Umbilical cord (tissue), 2 donors: ENCODE measurements around the gene NTF4. TPM values are rescaled to one million over a fixed set of nuclear protein-coding genes. Genes with fewer than 3 reads are reported as not detected.

Source experiments
- DNase-seq: peaks from one replicate; pipeline ENCODE4 v3.0.0-alpha.2; 2015; ENCODE audit warnings: low spot score
- total RNA-seq: library from RNA; depleted of rRNA; stranded (reverse); fragments of >200 nt; gene quantifications from one replicate; pipeline ENCODE4 v1.2.3, GENCODE V29; 2014; ENCODE audit warnings: low replicate concordance; ENCODE audit not compliant: insufficient read depth

Gene NTF4, protein sequence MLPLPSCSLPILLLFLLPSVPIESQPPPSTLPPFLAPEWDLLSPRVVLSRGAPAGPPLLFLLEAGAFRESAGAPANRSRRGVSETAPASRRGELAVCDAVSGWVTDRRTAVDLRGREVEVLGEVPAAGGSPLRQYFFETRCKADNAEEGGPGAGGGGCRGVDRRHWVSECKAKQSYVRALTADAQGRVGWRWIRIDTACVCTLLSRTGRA
- total RNA-seq: 4.1 TPM

DNA sequence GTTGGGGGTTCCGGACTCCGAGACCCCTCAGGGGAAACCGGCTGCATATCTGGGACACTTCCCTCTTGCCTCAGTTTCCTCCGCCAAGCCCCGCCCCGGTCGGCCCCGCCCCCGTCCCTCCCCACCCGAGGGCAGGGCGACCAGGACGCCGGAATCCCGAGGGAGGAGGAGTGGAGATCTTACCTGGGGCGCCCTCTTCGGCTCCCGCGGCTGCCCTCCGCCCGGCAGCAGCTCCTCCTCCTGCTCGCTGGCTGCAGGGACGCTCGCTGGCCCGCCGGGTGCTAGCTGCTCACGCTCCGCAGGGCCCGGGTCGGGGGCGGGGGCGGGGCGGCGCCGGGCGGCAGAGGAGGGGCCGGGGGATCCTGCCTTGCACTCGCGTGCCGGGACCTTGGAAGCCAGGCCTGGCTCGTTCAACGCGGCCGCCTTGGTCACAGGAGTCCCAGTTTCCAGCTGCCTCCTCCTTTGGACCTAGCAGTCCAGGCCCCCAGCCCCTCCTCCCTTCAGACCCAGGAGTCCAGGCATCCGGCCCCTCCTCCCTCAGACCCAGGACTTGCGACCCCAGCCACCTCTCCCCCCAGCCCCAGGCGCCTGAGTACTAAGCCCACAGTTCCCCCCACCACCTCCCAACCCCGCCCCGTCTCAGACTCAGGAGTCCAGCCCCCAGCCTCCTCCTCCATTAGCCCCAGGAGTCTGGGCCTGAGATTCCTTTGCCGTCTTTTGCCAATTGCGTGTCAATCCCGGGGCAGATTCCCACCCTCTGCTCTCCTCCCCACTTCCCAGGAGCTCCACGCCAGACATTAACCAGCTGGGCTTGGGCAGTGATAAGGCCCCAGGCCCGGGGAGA, at the start of gene NTF4:
NTF4 (minus strand) TSS at position 51 of the 844 bp plus-strand sequence. CDS start 2,821 bp downstream, outside the sequence.
- DNase-seq: peak; percentile 64

DNA sequence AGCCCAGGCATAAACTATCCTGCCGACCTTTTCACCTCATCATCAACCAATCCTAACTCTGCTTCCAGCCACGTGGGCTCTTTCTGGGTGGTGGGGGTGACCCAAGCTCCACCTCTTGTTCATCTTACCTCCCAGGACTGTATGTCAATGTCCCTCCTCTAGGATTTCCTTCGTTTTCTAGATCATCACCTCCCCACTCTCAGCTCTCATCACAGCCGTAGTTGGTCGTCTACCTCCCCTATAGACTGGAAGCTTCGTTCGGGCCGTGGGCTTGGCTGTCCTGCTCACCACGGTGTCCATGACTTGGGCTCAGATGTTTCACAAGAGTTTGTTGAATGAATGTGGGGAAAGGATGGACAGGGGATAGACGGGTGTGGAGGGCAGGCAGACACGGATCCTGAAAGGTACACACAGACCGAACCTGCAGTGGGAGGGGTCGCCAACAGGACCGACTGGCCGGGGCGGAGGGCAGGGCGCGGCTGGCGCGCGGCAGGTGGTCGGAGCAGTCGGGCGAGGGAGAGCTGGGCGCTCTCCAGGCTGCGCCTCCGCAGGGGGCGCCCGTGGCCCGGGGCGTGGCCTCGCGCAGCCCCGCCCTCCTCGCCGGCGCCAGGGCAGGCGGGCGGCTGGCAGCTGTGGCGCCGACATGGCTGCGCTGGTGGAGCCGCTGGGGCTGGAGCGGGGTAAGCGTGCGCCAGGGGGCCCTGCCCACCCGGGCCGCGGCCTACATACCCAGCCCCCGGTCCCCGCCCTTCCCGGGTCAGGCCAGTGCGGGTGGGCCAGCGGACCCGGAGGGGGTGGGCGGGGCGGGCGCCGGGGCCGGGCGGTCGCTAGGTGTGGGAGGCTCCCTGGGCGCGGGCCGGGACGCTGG, 49.4 kb upstream of the NTF4 start, which contains the start of gene LIN7B:
LIN7B (plus strand) TSS at position 609 of the 868 bp plus-strand sequence; CDS start at position 644, 35 bp downstream.
- peak; percentile 76 for DNase-seq

DNA sequence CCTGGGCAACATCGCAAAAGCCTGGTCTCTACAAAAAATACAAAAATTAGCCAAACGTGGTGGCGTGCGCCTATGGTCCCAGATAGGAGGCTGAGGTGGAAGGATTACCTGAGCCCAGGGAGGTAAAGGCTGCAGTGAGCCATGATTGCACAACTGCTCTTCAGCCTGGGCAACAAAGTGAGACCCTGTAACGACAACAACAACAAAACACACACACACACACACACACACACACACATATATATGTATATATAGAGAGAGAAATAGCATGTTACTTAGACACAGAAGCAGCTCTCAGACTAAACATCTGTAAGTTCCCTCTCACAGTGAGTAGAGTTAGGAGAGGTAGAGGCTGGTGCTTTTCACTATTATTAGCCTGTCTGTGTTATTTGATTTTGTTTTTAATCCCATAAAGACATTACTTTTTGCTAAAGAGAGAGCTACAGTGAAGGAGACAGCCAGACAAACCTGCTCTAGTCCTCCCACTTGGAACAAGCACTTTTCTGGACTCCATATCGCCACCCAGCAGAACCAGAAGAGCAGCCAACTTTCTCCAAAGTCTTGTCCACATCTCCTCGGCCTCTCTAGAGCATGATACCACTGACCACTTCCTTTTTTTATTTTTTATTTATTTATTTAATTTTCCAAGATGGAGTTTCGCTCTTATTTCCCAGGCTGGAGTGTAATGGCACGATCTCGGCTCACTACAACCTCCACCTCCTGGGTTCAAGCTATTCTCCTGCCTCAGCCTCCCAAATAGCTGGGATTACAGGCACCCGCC, 46.8 kb upstream of the NTF4 start:
- DNase-seq: no peak

DNA sequence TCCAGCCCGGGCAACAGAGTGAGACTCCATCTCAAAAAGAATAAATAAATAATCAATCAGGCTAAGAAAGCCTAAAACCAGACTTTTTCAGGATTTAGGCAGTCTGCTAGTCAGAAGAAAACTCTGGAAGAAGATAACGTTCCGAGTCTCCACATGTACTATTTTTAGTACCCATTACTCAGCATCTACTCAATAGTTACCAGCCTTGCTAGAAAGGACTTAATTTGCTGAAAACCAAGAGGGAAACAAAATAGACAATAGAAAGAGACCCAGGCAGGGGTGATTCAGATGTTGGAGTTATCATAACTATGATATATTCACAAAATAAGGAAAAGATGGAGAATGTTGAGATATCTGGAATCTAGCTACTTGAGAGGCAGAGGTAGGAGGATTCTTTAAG, 45.9 kb upstream of the NTF4 start:
- DNase-seq: peak; percentile 63

DNA sequence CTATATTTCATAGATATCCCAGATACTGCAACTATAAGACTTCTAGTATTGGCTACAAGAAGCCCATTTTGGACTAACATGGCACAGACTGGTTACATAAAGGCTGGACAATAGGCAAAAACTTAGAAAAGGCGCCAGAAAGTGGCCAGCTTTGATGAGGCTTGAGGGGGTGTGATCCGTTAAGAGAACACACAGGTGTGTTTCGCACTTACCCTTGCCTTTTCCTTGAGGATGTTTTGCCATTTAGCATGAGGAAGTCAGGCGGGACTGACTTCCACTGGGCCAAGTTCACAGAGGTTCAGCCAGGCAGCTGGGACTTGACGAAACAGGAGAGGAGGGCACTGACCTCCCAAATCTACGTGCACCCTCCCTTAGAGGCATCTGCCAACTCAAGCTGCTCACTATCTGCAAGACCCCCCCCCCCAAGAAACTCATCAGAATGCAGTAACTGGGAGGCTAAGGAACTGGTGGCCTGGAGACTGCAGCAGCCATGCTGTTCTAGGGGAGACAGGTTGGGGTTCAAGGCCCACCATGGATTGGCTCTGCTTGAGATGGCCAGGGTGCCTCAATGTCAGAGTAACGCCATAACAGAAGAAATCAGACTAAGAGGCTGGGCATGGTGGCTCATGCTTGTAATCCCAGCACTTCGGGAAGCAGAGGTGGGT, 45.1 kb upstream of the NTF4 start:
- no peak for DNase-seq

DNA sequence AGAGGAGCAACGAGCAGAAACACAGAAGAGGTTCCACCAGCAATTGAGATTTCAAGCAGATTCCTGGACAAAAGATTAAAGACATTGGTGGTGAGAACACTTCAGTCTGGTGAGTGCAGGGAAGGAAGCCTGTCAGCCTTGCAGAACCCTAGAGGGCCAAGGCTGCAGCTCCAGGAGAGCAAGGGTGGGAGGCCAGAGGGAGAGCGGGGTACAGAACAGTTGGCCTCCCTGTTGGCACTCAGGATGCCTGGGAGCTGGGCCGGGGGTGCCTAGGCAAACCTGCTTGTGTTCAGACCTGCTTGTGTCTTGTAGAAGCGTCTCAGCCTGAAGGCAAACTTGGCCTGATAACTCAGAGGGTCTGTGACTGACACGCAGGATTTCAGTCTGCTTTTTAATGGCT, 44.4 kb upstream of the NTF4 start:
- peak; percentile 54 for DNase-seq

DNA sequence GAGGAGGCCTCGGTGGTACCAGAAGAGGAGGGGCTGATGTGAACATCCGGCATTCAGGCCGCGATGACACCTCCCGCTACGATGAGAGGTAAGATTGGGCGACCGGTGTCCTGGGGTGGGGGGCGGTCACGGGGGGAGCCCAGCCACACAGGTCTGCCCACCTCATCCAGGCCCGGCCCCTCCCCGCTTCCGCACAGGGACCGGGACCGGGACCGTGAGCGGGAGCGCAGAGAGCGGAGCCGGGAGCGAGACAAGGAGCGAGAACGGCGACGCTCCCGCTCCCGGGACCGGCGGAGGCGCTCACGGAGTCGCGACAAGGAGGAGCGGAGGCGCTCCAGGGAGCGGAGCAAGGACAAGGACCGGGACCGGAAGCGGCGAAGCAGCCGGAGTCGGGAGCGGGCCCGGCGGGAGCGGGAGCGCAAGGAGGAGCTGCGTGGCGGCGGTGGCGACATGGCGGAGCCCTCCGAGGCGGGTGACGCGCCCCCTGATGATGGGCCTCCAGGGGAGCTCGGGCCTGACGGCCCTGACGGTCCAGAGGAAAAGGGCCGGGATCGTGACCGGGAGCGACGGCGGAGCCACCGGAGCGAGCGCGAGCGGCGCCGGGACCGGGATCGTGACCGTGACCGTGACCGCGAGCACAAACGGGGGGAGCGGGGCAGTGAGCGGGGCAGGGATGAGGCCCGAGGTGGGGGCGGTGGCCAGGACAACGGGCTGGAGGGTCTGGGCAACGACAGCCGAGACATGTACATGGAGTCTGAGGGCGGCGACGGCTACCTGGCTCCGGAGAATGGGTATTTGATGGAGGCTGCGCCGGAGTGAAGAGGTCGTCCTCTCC, 43.2 kb upstream of the NTF4 start:
- DNase-seq: no peak

DNA sequence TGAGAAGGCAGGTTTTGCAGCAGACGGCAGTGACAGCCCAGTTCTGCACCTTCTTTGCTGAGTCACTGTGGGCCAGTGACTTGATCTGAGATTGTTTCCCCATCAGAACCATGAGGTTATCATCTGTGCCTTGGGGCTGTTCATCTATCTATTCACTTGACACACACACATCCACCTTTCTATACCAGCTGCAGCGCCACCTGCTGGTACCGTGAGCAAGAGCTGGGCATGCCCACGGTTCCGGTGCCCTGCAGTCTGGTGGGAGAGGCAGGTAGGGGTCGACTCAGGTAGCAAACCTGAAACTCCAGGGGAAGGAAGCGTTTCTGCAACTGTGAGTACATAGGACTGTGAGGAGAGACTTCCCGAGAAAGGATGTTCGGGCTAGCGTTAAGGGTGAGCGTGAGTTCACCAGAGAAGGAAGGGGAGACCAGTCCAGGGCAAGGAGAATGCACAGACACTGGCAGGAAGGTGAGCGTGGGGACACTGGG, 42.1 kb upstream of the NTF4 start:
- DNase-seq: peak; percentile 55

DNA sequence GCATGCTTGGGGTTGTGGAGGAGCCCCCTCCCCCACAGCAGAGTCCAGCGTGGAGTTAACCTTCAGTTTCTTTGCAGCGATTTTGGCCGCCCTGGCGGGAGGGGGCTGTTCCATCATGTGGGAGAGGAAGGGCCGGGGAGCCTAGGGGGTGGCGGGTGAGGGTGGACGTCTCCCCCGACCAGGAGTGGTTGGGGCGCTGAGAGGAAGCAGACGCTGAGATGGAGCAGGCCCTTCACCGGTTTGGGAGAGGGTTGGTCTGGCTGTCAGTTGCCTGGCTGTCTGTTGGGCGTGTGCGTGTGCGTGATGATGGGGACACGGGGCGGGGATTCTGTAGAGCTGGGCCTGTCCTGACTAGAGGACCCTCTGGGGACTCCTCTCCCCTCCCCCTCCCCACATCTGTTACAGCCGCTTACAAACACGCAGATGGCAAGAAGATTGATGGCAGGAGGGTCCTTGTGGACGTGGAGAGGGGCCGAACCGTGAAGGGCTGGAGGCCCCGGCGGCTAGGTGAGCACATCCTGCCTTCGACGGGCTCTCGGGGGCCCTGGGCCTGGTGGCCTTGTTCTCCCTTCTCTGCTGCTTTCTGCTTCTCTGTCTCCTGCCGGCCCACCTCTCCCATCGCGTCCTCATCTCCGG, 39.7 kb upstream of the NTF4 start:
- peak; percentile 68 for DNase-seq

DNA sequence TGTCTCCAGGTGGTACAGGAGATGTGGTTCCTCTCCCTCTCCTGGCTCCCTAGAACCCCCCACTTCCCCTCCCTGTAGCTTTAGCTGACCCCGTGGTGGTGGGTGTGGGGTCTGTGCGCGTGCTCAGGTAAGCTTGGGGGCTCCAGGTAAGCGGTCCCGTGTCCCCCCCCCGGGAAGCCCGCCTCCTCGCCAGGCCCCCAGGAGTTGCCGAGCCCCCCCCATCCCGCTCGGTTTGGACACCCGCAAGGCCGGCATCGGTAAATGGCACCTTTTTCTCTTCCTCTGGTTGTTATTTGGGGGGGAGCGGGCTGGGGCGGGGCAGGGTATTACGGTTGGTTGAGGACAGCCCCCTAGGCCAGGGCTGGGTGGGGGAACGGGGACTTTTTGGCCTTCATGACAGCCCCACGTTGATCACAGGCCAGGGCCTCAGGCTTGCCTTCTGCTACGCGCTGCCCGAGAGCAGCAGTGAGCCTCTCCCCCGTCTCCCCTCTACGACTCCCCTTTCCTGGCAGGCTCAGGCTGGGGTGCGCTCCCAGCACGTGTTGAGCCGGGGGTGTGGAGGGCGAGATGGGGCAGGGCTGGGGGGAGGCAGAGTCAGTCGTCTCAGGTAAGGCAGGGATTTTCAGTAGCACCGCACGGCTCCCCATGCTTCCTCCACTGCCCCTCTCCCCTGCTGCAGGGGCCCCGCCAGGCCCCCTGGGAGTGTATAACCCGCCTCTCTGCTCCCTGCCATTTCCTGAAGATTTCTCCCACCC, 38.9 kb upstream of the NTF4 start:
- peak; percentile 42 for DNase-seq

DNA sequence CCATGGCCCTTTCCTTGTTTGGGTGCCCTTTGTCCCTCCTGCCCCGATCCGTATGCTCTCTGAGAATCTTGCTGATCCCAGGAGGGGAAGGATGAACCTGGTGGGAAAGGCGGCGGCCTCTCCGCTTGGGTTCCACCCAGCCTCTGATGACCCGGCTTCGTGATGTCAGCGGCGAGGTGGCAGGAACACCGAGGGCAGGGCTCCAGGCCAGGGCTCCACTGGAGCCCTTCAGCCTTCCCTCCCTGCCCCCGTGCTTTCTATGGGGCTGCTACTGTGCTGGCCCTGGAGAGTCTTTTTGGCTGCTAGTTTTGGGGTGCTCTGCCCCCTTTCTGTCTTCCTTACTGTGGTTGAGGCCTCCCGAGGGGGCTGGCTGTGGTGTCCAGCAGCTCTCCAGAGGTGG, 37.7 kb upstream of the NTF4 start:
- DNase-seq: no peak

DNA sequence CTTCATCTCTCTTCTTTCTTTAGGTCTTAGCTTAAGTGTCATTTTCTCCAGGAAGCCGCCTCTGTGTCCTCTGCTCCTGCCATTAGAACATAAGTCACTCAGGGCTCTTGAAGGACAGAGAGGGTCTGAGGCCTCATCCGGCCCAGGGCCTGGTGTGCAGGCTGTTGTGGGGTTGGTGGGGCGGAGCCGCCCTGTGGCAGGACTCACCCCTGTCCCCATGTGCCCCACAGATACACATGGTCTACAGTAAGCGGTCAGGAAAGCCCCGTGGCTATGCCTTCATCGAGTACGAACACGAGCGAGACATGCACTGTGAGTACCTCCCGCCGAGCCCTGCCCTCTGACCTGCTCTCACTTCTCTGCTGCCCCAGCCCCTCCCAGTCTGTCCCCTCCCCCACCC, 36.5 kb upstream of the NTF4 start:
- no peak for DNase-seq

DNA sequence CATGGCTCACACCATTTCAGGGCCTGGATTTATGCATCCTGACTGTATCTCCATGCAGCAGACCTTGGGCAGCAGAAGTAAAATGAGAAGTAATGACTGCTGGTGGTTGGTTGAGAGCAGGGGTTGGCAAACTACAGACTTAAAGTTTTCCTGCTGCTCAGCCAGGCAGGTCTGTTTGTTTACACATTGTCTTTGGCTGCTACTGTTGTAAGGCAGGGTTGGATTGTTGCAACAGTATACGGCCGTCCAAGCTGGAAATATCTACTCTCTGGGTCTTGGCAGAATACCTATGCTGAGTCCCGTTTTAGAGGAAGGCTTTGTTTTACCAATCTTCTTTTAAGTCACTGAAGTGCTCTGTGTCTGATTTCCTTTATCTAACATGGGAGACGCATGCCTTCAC, 34.2 kb upstream of the NTF4 start:
- DNase-seq: no peak

DNA sequence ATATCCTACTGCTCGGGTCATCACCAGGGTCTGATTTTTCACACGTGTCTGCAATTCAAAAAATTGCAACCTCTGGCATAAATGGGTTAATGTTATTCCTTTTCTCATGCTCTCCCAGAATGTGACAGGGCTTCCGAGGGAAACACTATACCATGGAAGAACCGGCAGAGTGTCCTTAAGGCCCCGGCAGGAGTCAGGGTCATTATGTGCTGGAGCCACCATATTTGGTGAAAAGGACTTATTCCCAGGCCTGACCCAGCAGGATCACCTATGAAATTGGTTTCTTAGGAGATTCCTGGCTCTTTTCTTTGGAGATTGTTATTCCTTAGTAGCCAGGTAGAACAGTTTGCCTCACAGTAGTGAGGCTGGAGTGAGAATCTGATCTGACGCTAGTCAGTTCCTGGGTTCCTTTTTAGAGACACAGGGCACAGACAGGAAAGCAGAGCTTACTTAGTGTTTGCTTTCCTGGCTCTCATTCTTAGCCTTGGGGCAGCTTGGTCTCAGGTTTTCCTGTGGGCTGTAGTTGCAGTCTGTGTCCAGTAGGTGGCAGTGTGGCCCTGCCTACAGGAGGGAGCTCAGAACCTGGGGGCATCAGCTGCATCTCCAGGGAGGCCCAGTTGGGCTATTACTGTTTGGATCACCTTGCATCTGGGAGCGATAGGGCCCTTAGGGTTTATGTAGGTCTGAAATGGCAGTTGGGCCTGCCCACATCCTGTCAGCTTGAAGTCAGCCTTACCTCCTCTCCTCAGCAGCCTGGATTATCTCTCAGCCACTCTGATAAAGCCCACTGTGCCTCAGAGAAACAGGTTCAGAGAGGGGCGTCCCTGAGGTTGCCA, 33.1 kb upstream of the NTF4 start:
- peak; percentile 82 for DNase-seq

DNA sequence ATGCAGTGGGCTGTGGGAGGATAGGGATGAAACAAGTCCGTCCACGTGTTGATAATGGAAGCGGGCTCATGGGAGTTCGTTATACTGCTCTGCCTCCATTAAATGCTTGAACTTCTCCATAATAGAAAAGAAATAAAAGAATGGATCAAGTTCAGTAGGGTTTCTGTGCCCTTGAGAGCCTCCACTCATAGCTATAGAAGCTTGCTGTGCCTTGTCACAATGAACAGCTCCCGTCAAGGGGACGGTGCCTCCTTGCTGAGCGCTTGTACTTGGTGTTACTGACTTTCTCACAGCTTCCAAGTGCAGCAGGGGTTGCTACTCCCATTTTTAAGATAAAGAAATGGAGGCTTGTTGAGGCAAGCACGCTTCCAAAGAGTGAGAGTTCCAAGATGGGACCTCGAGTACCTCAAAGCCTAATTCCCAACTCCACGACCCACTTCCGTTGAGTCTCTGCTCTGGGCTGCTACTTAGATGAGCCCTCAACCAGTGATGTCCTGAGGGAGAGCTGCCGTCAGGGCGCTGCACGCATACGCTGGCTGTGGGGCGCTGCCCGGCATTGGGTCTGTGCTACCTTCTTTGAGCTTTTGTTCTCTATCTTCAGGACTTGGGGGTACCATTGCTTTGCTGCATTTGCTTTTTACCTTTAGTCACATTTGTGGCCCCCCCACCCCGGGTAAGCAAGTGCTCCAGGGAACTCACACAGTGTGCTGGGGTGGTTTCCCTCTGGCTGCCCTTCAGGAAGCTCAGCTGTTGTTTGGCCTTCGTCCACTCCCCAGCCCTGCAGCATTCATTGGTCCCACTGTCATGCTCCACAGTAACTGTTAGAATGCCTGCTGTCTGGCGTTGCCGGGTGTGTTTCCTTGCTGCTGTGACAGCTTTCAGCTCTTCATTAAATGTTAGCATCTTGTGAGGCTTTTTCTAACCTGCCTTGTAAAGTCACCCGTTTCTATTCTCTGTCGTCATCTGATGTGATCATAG, 30.2 kb upstream of the NTF4 start:
- no peak for DNase-seq

DNA sequence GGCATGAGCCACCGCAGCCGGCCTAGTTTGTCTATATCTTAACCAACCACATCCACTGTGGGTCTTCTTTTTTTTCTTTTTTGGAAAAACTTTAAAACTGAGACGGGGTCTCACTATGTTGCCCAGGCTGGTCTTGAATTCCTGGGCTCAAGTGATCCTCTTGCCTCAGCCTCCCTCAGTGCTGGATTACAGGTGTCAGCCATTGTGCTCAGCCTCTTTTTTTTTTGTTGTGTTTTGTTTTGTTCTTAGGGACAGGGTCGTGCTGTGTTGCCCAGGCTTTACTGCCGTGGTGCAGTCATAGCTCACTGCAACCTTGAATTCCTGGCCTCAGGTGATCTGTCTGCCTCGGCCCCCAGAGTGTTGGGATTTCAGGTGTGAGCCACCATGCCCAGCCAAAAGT, 28.1 kb upstream of the NTF4 start:
- DNase-seq: no peak
